Stimulated activated CD8-positive, alpha-beta memory T cell treated with anti-CD3 and anti-CD28 coated beads, Interleukin-4, amount 100 ng/mL, for 4 hours (primary cell): Measurements from ENCODE around the gene NFATC2.
A peak's percentile ranks its signal among the peaks of the same experiment; 100 is the strongest.
"Not testable (repeated sequence)": the region's sequence is repeated elsewhere in the genome, so short reads cannot be mapped to it uniquely, and the experiment has no call there.

ENCODE experiments used
- DNase-seq, 2 donors: peaks; one replicate each; pipeline ENCODE4 v3.0.0-alpha.2; 2020; ENCODE audit warnings: low read depth in 2 of 2, low spot score in 1 of 2

The NFATC2 gene

DNA sequence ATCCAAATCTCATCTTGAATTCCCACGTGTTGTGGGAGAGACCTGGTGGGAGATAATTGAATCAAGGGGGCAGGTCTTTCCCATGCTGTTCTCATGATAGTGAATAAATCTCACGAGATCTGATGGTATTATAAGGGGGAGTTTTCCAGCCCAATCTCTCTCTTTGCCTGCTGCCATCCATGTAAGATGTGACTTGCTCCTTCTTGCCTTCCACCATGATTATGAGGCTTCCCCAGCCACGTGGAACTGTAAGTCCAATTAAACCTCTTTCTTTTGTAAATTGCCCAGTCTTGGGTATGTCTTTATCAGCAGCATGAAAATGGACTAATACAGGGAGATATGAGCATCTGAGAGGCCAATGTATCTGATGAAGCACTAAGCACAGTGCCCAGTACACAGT, 26.0 kb upstream of the NFATC2 start:
- not testable (repeated sequence) for DNase-seq

DNA sequence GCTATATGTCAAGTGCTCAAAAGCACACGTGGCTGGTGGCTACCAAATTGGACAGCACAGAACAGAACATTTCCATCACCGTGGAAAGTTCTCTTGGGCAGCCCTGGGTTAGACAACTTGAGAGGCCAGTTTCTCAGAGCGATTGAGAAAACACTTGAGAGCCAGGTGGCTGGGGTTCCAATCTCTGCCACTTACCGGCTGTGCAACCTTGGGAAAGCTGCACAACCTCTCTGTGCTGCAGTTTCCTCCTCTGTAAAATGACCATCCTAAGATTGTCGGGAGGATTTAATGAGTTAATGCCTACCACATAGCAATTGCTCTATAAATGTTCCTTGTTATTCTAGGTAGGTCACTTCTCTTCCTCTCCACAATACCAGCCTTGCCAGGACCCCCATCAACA, 25.1 kb upstream of the NFATC2 start:
- no peak for DNase-seq

DNA sequence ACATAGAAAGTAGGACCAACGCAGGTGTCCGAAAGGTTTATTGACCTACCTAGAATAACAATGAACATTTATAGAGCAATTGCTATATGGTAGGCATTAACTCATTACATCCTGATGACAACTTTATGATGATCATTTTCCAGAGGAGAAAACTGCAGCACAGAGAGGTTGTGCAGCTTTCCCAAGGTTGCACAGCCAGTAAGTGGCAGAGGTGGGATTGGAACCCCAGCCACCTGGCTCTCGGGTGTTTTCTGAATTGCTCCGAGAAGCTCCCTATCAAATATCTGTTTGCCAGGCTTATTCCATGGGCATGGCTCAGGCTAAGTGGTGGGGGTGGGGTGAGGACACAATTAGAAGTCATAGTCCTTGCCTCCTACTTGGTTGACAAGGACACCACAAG, 24.1 kb upstream of the NFATC2 start:
- DNase-seq = no peak

DNA sequence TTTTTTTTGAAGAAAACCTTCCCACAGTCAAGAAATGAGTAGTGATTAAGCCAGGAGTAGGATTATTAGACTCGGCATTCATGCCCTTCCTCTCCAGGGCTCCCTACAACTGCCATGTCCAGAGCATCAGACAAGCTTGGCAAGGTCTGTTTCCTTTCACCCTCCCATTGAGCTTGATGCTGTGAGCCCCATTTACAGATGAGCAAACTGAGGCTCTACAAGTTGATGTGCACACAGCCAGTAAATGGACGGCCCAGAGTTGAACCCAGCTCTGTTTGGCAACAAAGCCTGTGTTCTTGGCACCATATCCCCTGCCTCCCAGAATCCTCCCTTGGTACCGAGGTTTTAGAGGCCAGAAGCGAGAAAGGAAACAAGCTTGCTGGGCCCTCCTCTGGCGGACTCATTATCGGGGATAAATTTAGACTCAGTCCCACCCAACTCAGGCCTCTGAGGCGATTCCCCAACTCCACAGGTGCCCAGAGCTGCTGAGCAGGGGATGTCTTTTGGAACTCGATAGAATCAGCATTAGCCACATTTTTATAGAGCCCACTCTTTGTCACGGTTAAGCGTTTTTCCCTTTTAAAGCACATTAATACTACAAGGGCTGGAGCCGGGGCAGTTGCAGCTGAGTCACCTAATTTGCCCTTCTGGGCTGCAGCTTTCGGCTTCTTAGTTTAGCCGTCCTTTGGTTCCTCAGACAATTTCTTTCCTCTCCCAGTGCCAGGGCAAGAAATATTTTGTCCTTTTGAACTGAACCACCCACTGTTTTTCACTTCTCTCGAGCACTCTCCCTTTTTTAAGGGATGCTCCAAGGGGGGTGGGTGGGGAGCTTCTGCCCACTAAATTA, 23.0 kb upstream of the NFATC2 start:
- DNase-seq = no peak

DNA sequence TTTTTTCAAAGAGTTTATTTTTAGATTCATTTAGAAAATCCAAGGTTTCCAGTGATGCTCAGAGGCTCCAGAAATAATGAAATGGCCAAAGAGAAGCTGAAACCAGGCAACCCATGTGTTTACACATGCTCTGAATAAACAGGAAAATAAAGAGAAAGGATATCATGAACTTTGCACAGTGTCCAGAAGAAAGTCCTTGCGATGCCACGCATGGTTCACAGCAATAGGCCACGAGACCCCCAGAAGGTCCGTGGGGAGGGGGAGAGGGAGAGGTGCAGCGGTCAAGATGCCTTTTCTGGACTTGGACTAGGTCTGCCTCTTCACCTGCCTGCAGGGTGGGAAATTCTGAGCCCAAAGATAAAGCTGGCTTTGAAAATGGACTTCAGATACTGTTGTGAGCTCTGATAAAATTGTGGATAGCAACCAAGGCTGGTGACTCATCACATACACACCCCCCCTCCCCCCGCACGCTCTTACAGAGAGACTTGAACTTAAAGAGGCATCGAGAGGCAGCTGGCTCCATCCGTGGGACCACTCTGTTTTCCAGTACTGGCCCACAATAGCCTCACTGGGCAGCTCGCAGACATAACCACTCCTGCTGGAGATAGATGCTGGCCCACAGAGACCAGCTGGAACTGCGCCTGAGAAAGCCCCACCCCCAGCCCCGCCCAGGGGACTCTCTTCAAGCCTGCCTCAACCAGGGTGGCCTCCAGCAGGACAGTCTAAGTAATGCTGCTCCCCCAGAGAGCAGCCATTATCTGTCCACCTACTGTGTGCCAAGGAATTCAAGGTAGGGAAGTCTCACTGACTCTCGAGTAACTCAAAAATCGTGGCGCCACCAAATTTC, 21.2 kb upstream of the NFATC2 start:
- DNase-seq = no peak

DNA sequence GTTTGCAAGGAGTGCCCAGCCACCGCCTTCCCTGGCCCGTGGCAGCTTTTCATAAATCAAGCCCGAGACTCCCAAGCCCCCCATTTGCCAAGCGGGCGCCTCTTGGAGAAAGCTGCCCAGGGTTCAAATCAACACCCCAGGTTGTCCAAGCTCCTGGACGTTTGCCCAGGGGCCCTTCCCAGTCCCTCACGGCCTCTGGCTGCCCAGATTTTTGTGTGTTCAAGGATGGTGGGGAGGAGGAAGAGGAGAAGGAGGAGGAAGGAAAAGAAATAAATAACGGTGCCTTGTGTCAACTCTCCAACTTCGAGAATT, 20.6 kb upstream of the NFATC2 start:
- no peak for DNase-seq

DNA sequence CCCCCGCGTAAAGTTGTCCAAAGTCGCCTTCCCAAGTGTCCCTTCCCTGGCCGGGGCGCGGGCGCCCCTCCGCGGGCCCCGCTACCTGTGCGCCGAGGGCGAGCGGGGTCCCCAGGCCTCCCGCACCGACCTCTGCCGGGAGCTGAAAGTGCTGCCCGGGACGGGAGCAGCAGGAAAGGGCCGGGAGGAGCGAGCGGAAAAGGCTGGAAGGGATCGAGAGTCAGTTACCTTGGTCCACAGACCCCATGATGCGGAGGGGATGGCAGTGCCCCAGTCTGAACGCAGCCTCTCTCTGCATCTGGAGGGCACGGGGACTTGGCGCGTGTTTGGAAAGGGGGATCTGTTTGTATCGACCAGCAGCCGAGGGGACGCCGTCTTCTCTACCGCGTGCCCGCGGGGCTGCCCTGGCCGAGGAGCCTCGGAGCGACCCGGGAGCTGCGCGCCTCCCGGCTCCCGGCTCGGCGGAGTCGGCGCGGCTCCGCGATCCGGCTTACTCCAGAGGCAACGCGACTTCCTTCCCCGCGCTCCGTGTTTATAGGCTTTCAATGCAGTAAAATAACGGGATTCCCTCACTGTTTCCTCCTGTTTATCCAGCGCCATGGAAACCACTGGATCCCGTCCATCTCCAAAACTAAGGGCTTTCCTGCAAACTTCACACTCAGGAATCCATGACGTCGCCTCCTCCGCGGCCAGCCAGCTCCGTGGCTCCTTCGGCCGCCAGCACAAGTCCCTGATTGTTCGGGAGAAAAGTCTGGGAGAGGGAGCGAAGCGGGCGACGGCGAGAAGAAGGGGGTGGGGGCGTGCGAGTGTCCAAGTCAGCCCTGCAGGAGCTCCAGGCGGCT, 20.0 kb upstream of the NFATC2 start:
- DNase-seq = no peak

DNA sequence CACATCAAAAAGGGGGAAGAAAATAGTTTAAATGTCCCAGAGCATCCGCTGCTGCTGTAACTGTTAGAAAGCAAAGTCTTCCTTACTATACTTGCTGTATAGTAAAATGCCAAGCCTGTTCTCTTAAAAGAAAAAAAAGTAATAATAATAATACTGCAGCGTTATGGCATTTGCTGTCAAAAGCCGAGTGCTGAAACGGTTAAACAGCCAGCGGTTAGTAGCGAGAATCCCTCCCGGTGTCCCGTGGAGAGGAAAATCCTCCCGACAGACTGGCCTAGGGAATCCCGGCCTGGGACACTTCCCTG, 19.5 kb upstream of the NFATC2 start:
- DNase-seq = no peak

DNA sequence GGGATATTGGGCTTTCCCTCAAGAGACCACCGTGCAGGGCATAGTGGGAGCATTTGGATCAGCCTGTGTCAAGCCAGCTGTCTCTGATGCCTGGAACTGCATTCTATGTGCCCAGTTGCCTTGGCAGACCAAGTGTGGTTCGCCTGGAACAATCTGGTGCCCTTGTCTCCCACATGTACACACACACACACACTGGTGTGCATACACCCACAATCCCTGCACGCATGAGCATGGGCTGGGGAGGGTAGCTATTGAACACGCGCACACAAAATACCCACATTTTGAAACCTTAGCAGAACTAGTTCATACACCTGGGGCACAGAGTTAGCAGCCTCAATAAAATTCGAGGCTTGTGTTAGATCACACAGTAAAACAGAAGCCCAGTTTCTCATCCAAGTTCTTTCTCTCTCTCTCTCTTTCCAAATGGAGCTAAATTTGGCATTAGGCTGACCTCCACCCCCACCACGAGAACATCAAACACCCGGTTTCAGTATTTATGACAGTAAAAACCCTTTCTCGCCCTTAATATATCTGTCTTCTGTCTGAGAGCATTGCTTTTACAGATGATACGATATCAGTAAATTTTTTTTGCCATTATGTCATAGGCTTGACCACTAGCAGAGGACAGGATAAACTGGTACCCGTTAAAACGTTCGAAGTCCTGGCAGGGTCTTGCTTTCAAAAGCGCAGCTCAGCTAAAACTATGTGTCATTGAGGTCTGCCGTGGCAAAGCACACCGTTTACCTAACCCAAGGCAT, 18.2 kb upstream of the NFATC2 start:
- no peak for DNase-seq

DNA sequence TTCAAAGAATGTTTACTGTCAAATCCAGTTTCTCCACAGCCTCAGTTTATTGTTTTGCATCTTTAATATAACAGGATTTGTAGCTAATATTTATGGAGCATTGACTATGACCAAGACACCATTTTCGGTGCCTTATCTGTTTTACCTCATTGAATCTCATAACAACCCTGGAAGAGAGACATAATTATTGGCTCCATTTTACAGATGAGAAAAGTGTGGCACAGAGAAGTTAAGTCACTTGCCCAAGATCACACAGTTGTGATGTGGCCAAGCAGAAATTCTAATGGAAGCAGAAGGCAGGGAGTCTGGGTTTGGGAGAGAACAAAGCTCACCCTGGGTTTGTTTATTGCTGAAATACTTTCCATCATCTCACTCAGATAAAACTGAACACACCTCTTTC, 17.5 kb upstream of the NFATC2 start:
- DNase-seq = no peak

DNA sequence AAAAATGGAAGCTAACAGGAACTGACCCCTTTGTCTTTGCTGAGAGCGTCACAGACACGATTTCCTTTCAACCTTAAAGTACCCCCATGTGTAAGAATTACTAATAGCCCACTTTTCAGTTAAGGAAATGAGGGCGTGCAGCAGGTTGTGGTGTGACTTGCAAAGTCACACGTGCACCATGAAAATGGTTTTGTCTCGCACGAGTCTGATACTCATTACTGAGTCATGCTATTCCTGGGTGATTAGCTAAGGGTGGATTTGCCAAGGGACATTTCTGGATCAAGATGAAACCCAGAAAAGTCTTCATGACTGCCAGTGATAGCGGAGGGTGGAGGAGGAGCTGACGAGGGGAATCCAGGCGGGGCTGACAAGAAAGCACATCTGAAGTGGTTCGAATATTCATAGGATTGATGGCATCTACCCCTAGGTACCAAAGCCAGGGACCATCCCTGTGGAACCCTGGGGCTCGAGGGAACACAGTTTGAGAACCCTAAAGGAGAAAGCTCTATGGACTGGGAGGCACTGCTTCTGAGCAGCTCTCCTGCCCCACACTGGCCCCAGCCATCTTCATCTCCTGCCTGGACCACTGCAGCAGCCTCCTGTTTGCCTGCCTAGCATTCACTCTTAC, 12.1 kb upstream of the NFATC2 start:
- DNase-seq = no peak

DNA sequence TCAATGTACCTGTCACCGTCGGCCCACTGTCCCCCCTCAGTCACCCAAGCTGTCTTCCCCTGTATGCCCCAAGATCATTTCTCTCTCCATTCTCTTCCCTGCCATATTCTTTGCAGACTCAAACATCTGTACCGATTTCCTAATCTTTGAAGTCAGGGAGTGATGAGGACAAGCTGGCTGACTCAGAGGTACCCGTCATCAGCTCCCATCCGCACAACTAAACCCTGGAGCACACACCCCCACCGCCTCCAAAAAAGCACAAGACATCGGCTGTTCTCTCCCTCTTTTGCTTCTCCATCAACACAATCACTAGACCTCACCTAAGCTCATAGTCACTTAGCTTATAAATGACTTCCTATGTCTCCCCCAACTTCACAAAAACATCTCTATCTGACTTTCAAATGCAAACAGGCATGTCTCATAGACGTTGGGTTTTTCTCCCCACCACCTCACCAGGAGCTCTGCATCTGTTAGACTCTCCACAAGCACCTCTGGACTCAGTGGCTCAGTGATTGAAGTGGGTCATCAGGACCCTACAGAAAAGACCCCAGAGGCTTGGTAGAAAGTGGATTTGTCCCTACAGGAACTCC, 11.5 kb upstream of the NFATC2 start:
- no peak for DNase-seq

DNA sequence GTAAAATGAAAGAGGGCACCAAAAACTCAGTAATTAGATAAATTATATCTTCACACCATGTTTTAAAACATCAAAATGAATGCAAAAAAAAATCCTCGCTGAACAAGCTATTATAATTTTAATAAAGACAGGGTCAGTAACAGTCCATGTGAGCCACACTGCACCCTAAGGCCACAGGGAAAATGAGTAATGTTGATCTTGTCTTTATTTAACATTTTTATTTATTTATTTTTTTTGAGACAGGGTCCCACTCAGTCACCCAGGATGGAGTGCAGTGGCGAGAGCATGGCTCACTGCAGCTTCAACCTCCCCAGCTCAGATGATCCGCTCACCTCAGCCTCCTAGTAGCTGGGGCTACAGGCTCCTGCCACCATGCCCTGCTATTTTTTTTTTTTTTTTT, 8.7 kb upstream of the NFATC2 start:
- no peak for DNase-seq

DNA sequence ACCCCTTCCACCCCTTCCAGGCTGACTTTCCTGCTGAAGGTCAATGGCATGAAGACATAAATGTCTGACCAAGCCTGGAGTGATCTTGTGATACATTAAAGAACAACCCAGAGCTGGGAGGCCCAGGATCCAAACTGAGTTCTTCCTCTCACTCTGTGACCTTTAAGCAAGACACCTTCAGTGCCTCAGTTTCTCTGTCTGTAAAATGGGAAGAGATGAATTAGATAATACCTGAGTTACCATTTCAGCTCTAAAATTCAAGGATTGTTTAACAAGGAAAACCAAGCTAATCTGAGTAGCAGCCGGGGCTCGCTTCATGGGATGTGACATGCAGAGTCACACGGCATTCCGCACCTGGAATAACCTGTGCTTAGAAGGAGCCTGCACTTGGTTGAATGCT, 7.0 kb upstream of the NFATC2 start:
- no peak for DNase-seq

DNA sequence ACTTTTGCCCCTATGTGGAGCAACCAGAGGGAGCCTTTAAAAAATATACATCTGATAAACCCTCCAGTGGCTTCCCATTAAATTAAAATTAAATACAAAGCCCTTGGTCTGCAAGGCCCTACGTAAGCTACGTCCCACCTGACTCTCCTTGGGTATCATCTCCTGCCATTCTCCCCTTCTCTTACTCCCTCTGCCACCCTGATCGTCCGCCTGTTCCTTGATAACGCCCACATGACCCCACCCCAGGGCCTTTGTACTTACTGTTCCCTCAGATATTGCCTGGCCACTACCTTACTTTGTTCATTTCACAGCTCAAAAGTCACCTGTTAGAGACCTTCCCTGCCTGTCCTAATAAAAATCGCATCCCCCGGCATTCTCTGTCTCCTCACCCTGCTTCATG, 5.4 kb upstream of the NFATC2 start:
- no peak for DNase-seq

DNA sequence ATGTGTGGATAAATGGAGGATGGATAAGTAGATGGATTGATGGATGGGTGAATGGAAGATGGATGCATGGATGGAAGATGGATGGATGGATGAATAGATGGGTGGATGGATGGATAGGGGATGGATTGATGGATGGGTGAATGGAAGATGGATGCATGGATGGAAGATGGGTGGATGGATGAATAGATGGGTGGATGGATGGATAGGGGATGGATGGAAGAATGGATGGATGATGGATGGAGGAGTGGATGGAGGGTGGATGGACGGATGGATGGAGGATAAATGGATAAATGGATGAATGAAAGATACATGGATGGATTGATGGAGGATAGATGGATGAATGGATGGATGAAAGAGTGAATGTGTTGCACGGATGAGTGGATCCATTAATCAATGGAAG, 3.0 kb upstream of the NFATC2 start:
- no peak for DNase-seq

DNA sequence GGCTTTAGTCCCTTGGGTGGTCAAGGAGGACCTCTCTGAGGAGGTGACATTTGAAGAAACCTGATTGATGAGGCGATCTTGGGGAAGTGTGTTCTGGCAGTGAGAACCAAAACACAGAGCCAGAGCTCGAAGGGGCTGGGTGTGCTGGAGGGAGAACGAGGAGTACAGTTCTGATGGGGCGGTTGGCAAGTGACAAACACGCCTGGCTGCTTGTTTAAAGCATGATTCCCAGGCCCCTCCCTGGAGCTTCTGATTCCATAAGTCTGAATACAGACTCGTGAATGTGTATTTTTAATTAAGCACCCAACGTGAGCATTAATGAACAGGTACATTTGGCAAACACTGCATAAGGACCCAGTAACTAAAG, 886 bp upstream of the NFATC2 start:
- DNase-seq = no peak

DNA sequence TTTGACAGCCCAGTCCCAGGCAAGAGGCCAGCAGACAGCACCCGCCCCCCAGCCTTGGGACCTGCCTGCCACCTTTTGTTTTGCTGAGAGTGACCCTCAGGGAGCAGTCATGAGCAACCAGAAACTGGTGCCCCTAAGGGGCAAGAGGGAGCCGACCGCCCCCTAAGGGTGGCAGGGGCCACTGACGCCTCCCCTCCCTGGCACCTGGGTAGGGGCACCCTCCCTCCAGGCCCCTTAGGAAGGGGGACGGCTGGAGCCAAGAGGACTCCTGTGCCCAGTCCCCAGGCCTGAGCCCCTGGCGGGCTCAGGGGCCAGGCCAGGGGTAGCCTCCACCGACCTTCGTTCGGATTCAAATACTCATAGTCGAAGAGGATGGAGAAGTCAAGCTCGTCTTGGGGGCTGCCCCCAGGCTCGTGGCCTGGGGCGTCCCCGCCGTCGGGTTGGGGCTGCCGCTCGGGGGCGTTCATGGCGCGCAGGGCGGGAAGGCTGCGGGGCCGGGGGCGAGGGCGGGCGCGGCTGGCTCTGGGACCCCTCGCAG, 417 bp downstream of the NFATC2 start:
- no peak for DNase-seq

DNA sequence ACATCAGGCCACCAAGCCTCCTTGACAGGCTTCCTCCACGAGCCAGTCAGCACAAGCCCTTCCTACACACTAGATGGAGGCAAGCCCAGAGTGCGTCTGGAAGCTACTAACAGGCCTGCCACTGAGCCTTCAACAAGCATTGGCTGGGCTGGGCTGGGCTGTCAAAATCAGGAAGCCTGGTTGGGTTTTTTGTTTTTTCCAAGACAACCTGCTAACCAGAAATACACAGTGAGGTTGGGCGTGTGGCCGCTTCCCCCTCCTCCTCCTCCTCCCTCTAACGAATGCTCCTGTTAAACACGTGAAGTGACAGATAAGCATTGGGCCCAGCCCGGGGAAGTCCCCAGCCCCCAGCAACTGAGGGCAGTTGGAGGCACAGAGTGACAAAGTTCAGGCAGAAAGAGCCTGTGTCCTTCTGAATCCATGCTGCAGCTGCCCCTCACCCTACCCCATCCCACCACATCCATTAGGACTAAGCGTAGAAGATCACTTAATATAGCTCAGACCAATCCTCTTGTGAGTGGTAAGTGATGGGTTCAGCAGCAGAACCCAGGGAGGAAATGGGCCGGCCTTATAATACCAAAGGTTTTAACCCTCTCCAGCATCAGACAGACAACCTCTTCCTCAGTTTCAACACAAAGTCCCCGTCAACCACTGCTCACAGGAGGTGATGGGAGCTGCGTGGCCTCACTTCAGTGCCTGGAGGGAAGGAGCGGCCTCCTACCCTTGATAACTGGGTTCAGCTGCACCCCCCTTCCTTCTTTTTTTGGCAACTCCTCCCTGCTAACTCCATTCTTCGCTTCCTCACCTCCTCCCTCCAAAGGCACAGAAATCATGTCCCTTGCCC, 1.1 kb downstream of the NFATC2 start:
- DNase-seq = peak; percentile 60 to 72
